ENCODE data around the gene HM13.
"Not testable (repeated sequence)": the region's sequence is repeated elsewhere in the genome, so short reads cannot be mapped to it uniquely, and the experiment has no call there.

DNA sequence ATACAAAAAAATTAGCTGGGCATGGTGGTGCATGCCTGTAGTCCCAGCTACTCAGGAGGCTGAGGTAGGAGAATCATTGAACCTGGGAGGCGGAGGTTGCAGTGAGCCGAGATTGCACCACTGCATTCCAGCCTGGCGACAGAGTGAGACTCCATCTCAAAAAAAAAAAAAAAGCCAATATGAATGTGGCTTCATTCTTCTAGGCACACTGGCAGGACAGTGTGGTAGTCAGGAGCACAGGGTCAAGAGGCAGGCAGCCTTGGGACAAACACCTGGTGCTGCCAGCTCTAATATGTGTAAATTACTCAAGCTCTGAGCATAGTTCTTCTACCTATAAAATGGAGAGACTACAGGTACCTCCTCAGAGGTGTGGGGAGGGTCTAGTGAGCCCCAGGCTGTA is 25.4 kb downstream of the HM13 start:
- TF ChIP-seq, protein P1, sequence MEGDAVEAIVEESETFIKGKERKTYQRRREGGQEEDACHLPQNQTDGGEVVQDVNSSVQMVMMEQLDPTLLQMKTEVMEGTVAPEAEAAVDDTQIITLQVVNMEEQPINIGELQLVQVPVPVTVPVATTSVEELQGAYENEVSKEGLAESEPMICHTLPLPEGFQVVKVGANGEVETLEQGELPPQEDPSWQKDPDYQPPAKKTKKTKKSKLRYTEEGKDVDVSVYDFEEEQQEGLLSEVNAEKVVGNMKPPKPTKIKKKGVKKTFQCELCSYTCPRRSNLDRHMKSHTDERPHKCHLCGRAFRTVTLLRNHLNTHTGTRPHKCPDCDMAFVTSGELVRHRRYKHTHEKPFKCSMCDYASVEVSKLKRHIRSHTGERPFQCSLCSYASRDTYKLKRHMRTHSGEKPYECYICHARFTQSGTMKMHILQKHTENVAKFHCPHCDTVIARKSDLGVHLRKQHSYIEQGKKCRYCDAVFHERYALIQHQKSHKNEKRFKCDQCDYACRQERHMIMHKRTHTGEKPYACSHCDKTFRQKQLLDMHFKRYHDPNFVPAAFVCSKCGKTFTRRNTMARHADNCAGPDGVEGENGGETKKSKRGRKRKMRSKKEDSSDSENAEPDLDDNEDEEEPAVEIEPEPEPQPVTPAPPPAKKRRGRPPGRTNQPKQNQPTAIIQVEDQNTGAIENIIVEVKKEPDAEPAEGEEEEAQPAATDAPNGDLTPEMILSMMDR (conservative IDR thresholded peaks at IDR 0.05) = not testable (repeated sequence)
- TF ChIP-seq ZFX (IDR thresholded peaks at IDR 0.05) = not testable (repeated sequence)
